GM10266 (cell line): ENCODE results near the gene C10orf67.
"Not testable (repeated sequence)": the region's sequence is repeated elsewhere in the genome, so short reads cannot be mapped to it uniquely, and the experiment has no call there.

ENCODE experiments used
- DNase-seq: peaks from one replicate; pipeline ENCODE4 v3.0.0; 2012; ENCODE audit errors: extremely low spot score
- CTCF ChIP-seq: IDR thresholded peaks from 2 replicates; pipeline ENCODE4 v1.5.1; 2012; ENCODE audit warnings: mild to moderate bottlenecking, low read depth; ENCODE audit not compliant: control insufficient read depth, insufficient read depth; ENCODE audit errors: missing control alignments

The C10orf67 gene

GRCh38 chr10:23262928-23263327 lies 81.7 kb downstream of the C10orf67 start:
- TF ChIP-seq CTCF = no peak
- no peak for DNase-seq

- TF ChIP-seq CTCF = no peak
These were observed 86.1 kb downstream of the C10orf67 start for GRCh38 chr10:23258516-23258915.

GRCh38 chr10:23253780-23254179 lies 90.8 kb downstream of the C10orf67 start:
- TF ChIP-seq CTCF = no peak
- no peak for DNase-seq

More at GRCh38 chr10:23258516-23258915, 86.1 kb downstream of the C10orf67 start:
- DNase-seq = no peak

- not testable (repeated sequence) for DNase-seq
These were observed 91.7 kb downstream of the C10orf67 start for GRCh38 chr10:23252859-23253258.

- not testable (repeated sequence) for DNase-seq
These were observed 102.8 kb downstream of the C10orf67 start for GRCh38 chr10:23241779-23242178.

- DNase-seq = no peak
- TF ChIP-seq CTCF = no peak
These were observed 106.6 kb downstream of the C10orf67 start for GRCh38 chr10:23238015-23238414.

- no peak for DNase-seq
- TF ChIP-seq CTCF = no peak
These were observed 114.0 kb downstream of the C10orf67 start for GRCh38 chr10:23230582-23230981.

GRCh38 chr10:23217471-23217870 lies 127.1 kb downstream of the C10orf67 start:
- no peak for TF ChIP-seq CTCF
- DNase-seq = no peak
